NB4 (cell line): ENCODE measurements around the gene NONO.
"Not testable (repeated sequence)": the region's sequence is repeated elsewhere in the genome, so short reads cannot be mapped to it uniquely, and the experiment has no call there.

ENCODE experiments used
- DNase-seq: peaks from one replicate; pipeline ENCODE4 v3.0.0; 2010; ENCODE audit warnings: low read depth
- H3K4me3 ChIP-seq: one replicate; pipeline ENCODE4 v1.5.1; 2011; ENCODE audit warnings: mild to moderate bottlenecking, low read depth, low read length, moderate library complexity
- MYC ChIP-seq: IDR thresholded peaks from 2 replicates; pipeline ENCODE4 v1.6.1; 2011; ENCODE audit warnings: low read depth, low read length
- POLR2A ChIP-seq: IDR thresholded peaks from 2 replicates; pipeline ENCODE4 v1.6.1; 2011; ENCODE audit warnings: mild to moderate bottlenecking; ENCODE audit not compliant: insufficient read length; ENCODE audit errors: extremely low read depth
- TF ChIP-seq, protein P1 (sequence below): IDR thresholded peaks from one replicate; pipeline ENCODE4 v1.5.1; 2012; ENCODE audit warnings: low read depth, low read length
- TF ChIP-seq, protein P2 (sequence below): IDR thresholded peaks from 2 replicates; pipeline ENCODE4 v1.6.1; 2011; ENCODE audit warnings: low read depth, low read length

The NONO gene

DNA sequence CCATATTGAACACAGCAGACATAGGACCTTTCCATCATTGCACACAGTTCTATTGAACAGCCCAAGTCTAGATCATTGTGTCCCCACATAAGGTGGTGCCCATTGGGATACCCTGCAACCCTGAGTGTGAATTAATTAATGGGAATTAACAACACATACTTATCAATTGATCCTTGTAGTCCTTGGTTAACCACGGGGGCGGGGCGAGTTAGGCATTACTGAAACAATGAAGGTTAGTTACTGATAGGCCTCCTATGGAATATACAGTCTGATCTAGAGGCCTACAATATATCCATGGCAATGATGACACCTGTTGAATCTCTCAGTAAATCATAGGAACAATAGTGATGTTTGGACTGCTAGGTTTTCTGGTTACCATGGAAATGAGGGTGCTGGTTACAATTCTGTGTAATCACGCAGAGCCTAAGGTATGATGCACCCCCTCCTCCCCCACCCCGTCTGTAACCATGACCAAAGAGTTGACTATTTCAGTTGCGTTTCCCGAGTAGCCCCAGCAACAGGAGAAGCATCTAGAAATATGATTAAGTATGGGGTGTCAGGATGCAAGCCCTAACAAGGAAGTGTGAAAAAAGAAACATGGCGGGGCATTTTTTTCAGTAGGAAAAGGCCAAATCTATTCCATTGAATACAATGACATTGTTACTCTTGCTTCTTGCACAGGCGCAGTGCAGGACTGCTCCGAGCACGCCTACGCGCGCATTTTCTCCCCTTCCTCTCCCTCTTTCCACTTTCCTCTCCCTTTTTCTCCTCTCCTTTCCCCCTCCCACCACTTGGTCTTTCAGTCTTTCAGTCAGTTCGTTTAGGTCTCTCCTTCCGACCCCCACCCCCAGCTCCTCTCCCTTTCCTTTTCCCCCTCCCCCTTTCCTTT is 677 bp upstream of the NONO start:
- DNase-seq: no peak
- H3K4me3 ChIP-seq: peak overlapping the region; percentile 56
- TF ChIP-seq, protein P1, sequence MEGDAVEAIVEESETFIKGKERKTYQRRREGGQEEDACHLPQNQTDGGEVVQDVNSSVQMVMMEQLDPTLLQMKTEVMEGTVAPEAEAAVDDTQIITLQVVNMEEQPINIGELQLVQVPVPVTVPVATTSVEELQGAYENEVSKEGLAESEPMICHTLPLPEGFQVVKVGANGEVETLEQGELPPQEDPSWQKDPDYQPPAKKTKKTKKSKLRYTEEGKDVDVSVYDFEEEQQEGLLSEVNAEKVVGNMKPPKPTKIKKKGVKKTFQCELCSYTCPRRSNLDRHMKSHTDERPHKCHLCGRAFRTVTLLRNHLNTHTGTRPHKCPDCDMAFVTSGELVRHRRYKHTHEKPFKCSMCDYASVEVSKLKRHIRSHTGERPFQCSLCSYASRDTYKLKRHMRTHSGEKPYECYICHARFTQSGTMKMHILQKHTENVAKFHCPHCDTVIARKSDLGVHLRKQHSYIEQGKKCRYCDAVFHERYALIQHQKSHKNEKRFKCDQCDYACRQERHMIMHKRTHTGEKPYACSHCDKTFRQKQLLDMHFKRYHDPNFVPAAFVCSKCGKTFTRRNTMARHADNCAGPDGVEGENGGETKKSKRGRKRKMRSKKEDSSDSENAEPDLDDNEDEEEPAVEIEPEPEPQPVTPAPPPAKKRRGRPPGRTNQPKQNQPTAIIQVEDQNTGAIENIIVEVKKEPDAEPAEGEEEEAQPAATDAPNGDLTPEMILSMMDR: no peak
- TF ChIP-seq POLR2A: no peak
- TF ChIP-seq, protein P2, sequence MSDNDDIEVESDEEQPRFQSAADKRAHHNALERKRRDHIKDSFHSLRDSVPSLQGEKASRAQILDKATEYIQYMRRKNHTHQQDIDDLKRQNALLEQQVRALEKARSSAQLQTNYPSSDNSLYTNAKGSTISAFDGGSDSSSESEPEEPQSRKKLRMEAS: no peak
- TF ChIP-seq MYC: no peak

DNA sequence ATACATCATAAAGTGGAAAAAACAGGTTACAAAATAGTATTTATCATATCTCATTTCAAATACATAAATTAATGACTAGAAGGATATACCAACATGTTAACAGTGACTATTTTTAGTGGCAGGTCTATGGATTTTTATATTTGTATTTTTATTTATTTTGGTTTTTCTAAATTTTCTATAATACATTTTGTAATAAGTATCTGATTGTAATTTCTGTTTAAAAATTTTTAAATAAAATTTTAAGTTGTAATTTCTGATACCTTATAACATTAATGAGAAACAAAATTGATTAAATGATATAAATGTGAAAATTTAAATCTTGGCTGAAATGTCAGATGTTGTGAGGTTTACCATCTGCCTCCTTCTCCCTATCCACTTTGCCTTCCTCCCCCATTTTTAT is 2.5 kb downstream of the NONO start:
- no peak for DNase-seq
- peak overlapping the region; percentile 97 for H3K4me3 ChIP-seq
- TF ChIP-seq, protein P2: no peak
- TF ChIP-seq POLR2A (no peak), MYC (no peak)
- TF ChIP-seq, protein P1: no peak

DNA sequence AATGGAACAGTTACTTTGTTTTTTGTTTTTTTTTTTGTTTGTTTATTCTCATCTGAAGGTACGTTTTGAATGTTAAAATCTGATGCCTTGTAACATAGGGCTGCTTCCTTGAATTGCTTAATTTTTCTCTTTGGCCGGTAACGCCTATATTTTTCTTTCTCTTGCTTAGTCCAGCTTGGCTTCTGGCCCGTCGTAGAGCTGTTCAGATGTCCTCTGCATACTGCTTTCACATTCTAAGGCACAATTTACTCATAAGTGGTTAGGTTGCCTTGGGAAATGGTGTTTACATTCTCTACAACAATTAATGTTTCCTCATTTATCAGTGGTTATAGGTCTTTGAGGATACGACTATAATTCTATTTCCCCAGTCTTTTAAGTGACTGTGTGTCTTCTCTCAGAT is 7.9 kb downstream of the NONO start:
- DNase-seq: no peak

DNA sequence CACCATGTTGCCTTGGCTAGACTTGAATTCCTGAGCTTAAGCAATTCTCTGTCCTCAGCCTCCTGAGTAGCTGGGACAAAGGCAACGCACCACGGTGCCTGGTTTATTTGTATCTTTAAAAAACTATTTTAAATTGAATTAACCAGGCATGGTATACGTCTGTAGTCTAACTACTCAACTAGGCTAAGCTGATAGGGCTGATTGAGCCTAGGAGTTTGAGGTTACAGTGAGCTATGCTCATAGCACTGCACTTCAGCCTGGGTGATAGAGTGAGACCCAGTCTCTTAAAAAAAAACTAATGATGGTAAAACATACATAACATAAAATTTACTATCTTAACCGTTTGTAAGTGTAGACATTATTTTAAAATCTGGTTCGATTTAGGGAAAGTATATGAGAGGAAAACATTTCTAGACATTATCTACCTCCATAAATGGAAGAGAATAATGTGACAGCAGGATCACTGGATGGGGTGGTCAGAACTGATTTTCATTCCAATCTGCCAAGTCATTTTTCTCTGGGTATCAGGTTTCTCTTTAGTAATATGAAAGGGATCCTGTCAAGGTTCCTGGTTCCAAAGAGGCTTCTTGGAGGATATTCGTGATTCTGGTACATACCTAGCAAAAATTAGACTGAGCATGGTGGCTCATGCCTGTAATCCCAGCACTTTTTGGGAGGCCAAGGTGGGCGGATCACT is 9.4 kb downstream of the NONO start:
- no peak for DNase-seq
- TF ChIP-seq POLR2A (no peak), MYC (no peak)
- TF ChIP-seq, protein P1: no peak
- TF ChIP-seq, protein P2: no peak
- H3K4me3 ChIP-seq: no peak overlapping the region

More for the DNA sequence above, 7.9 kb downstream of the NONO start:
- no peak overlapping the region for H3K4me3 ChIP-seq
- TF ChIP-seq MYC: no peak

DNA sequence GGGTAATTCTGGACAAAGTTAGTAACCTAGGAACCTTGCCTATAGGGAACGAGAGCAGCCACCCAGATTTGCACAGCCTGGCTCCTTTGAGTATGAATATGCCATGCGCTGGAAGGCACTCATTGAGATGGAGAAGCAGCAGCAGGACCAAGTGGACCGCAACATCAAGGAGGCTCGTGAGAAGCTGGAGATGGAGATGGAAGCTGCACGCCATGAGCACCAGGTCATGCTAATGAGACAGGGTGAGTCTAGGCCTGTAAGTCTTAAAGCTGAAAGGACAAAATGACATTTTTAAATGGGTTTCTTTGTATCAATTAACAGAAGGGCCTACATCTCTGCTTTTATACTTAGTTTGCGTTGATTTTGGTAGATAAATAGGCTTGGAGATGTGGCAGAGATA is 13.4 kb downstream of the NONO start:
- H3K4me3 ChIP-seq: no peak overlapping the region
- no peak for TF ChIP-seq MYC
- TF ChIP-seq POLR2A: no peak
- TF ChIP-seq, protein P1: no peak
- TF ChIP-seq, protein P2: no peak
- DNase-seq: no peak

DNA sequence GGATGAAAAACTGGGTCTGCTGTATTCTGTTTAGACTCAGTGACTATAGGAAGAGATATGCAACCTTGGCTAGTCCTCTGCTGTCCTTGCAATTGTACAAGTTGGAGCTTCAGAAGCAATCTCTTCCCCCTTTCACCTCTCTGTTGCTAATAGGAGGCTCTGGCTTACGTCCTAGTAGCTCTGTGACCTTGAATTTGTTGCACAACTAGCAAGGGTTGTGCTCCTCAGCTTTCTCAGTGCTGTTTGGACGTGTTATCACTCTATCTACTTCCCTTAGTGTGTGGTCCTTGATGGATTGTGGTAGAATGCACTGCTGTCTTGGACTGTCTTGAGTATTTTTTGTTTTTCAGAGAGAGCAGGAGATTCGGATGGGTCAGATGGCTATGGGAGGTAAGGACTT is 14.7 kb downstream of the NONO start:
- TF ChIP-seq MYC (no peak), POLR2A (no peak)
- TF ChIP-seq, protein P1: no peak
- TF ChIP-seq, protein P2: no peak
- DNase-seq: no peak
- H3K4me3 ChIP-seq: no peak overlapping the region

DNA sequence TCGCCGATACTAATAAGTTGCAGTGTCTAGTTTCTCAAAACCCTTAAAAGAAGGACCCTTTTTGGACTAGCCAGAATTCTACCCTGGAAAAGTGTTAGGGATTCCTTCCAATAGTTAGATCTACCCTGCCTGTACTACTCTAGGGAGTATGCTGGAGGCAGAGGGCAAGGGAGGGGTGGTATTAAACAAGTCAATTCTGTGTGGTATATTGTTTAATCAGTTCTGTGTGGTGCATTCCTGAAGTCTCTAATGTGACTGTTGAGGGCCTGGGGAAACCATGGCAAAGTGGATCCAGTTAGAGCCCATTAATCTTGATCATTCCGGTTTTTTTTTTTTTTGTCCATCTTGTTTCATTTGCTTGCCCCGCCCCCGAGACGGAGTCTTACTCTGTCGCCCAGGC is 16.6 kb downstream of the NONO start:
- H3K4me3 ChIP-seq, DNase-seq: not testable (repeated sequence)

DNA sequence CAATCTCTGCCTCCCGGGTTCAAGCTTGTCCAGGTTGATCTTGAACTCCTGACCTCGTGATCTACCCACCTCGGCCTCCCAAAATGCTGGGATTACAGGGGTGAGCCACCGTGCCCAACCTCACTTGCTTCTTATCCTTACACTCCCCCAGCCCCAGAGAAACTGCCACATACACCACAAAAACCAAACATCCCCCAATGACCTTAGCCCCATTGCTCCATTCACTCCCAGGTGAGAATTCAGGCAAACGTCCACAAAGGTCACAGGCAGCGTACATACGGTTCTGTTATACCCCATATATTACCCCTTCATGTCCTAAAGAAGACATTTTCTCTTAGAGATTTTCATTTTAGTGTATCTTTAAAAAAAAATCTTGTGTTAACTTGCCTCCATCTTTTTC is 17.1 kb downstream of the NONO start:
- DNase-seq, H3K4me3 ChIP-seq: not testable (repeated sequence)
